LNCAP (cell line): Measurements from ENCODE around the gene RUVBL2.

ENCODE experiments used
- CTCF ChIP-seq: fragments of 450-650 bp; IDR thresholded peaks from 2 replicates; pipeline ENCODE4 v1.5.1; 2017; ENCODE audit warnings: mild to moderate bottlenecking

The RUVBL2 gene

GRCh38 chr19:48953141-48953540 lies 40.5 kb upstream of the RUVBL2 start:
- TF ChIP-seq CTCF, result no peak

DNA sequence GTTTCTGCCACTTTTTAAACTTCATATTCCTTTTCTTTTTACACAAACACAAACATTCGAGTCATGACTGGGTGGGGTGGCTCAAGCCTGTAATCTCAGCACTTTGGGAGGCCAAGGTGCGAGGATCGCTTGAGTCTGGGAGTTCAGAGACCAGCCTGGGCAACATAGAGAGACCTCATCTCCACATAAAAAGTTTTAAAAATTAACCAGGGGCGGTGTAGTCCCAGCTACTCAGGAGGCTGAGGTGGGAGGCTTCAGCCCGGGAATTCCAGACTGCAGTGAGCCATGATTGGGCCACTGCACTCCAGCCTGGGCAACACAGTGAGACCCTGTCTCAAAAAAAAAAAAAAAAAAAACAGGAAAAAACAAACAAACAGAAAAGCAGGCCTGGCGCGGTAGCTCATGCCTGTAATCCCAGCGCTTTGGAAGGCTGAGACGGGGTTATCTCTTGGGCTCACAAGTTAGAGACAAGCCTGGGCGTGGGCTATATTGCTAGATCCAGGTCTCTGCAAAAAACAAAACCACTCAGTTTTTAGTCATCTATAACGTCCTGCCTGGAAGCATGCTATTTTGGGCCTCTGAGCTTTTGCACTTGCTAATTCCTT lies 39.6 kb upstream of the RUVBL2 start:
- no peak for TF ChIP-seq CTCF

DNA sequence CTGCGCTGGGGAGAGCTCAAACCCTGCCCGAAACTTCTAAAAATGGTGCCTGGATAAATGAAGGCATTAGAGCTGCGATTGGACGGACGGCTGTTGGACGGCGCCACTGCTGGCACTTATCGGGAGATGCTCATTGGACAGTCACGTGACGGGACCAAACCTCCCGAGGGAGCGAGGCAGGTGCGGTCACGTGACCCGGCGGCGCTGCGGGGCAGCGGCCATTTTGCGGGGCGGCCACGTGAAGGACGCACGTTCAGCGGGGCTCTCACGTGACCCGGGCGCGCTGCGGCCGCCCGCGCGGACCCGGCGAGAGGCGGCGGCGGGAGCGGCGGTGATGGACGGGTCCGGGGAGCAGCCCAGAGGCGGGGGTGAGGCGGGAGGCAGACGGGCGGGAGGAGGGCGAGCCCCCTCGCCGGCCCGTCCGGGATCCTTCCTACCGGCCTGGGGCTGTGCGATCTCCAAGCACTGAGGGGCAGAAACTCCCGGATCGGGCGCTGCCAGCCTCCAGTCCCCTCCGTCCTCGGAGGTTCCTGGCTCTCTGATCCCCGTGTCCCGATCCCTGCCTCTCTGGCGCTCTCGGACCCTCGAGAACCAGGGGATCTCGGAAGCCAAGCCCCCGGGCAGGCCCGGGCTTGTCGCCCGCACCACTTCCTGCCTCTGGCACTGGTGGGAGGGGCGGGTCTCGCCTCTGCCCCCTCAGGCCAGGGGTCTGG lies 38.9 kb upstream of the RUVBL2 start, which contains the start of gene BAX:
Gene BAX (plus strand): TSS at position 281 of the 713 bp plus-strand sequence. CDS start 54 bp downstream, at position 335.
- no peak for TF ChIP-seq CTCF

DNA sequence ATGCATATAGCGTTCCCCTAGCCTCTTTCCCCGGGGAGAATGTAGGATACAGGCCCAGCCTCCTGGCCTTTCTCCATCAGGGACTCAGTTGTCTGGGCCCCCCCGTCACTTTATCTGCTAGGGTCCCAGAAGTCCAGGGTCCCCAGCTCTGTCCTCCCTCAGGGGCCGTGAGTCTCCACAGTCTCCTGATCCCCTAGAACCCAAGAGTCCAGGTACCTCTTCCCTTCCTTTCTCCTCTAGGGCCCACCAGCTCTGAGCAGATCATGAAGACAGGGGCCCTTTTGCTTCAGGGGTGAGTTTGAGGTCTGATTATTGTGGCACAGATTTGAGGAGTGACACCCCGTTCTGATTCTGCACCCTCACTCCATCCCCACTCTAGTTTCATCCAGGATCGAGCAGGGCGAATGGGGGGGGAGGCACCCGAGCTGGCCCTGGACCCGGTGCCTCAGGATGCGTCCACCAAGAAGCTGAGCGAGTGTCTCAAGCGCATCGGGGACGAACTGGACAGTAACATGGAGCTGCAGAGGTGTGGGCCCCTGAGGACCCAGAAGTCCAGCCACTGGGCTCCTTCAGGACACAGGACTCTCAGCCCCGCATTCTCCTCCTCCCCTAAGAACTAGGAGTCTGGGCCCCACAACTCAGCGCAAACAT lies 38.3 kb upstream of the RUVBL2 start:
- TF ChIP-seq CTCF, result no peak

GRCh38 chr19:48958006-48958405 lies 35.7 kb upstream of the RUVBL2 start:
- no peak for TF ChIP-seq CTCF

GRCh38 chr19:48959341-48960239 lies 34.1 kb upstream of the RUVBL2 start:
- no peak for TF ChIP-seq CTCF

GRCh38 chr19:48961051-48961649 lies 32.5 kb upstream of the RUVBL2 start:
- TF ChIP-seq CTCF, result no peak
